ENCODE measurements around the gene KRT13.

The KRT13 gene

GRCh38 chr17:41464173-41464572, 41.2 kb downstream of the KRT13 start:
- no peak overlapping the region for H3K27ac ChIP-seq

GRCh38 chr17:41463746-41464145, 41.7 kb downstream of the KRT13 start:
- no peak for TF ChIP-seq CTCF (IDR thresholded peaks at IDR 0.05)
- TF ChIP-seq ZFX (IDR thresholded peaks at IDR 0.05; ENCODE audit: borderline replicate concordance) = no peak
- H3K27ac ChIP-seq = no peak overlapping the region

More at GRCh38 chr17:41464173-41464572, 41.2 kb downstream of the KRT13 start:
- TF ChIP-seq ZFX (IDR thresholded peaks at IDR 0.05; ENCODE audit: borderline replicate concordance) = no peak
- TF ChIP-seq CTCF (IDR thresholded peaks at IDR 0.05) = no peak

GRCh38 chr17:41462705-41463104, 42.7 kb downstream of the KRT13 start:
- no peak for TF ChIP-seq CTCF (IDR thresholded peaks at IDR 0.05)
- no peak for TF ChIP-seq ZFX (IDR thresholded peaks at IDR 0.05; ENCODE audit: borderline replicate concordance)
- no peak overlapping the region for H3K27ac ChIP-seq

GRCh38 chr17:41457676-41458075, 47.7 kb downstream of the KRT13 start:
- TF ChIP-seq CTCF (IDR thresholded peaks at IDR 0.05) = no peak
- no peak for TF ChIP-seq ZFX (IDR thresholded peaks at IDR 0.05; ENCODE audit: borderline replicate concordance)
- no peak overlapping the region for H3K27ac ChIP-seq

GRCh38 chr17:41456204-41456603, 49.2 kb downstream of the KRT13 start:
- no peak overlapping the region for H3K27ac ChIP-seq
- TF ChIP-seq ZFX (IDR thresholded peaks at IDR 0.05; ENCODE audit: borderline replicate concordance) = no peak

- TF ChIP-seq CTCF (IDR thresholded peaks at IDR 0.05) (no peak), ZFX (IDR thresholded peaks at IDR 0.05; ENCODE audit: borderline replicate concordance) (no peak)
Observed at GRCh38 chr17:41455236-41455635, 50.2 kb downstream of the KRT13 start.

GRCh38 chr17:41453066-41453465, 52.3 kb downstream of the KRT13 start:
- no peak overlapping the region for H3K27ac ChIP-seq
- TF ChIP-seq CTCF (IDR thresholded peaks at IDR 0.05) = no peak
- no peak for TF ChIP-seq ZFX (IDR thresholded peaks at IDR 0.05; ENCODE audit: borderline replicate concordance)

More at GRCh38 chr17:41455236-41455635, 50.2 kb downstream of the KRT13 start:
- H3K27ac ChIP-seq = no peak overlapping the region

GRCh38 chr17:41452281-41452680, 53.1 kb downstream of the KRT13 start:
- no peak overlapping the region for H3K27ac ChIP-seq
- TF ChIP-seq CTCF (IDR thresholded peaks at IDR 0.05) (no peak), ZFX (IDR thresholded peaks at IDR 0.05; ENCODE audit: borderline replicate concordance) (no peak)
